Heart right ventricle (tissue), 16 donors: Measurements from ENCODE around the gene GEMIN8. TPM values are rescaled to one million over a fixed set of nuclear protein-coding genes. Genes with fewer than 3 reads are reported as not detected.

ENCODE experiments used
- ATAC-seq, 8 donors: fragments of 200-7000 bp; cut with Tn5 transposase; one replicate each; pipeline ENCODE4 v1.9.1; 2020; ENCODE audit warnings: mild to moderate bottlenecking in 8 of 8, moderate library complexity in 8 of 8, moderate number of reproducible peaks in 1 of 8
- DNase-seq, 2 donors: peaks; one replicate each; pipeline ENCODE4 v3.0.0-alpha.2; 2020
- H3K27ac ChIP-seq, 10 donors: fragments of 200-600 bp; sonication (generic) in 2 of 10; one replicate each; pipeline versions ENCODE4 v1.5.0 to v1.8.0; 2020 to 2022; ENCODE audit warnings: mild to moderate bottlenecking in 3 of 10
- H3K27me3 ChIP-seq, 7 donors: fragments of 200-600 bp; one replicate each; pipeline ENCODE4 v1.8.0; 2021 to 2022; ENCODE audit warnings: mild to moderate bottlenecking in 2 of 7
- H3K36me3 ChIP-seq, 9 donors: fragments of 200-600 bp; sonication (generic) in 1 of 9; one replicate each; pipeline versions ENCODE4 v1.5.0 to v1.8.0; 2020 to 2022; ENCODE audit warnings: mild to moderate bottlenecking in 2 of 9
- H3K4me1 ChIP-seq, 9 donors: fragments of 200-600 bp; sonication (generic) in 1 of 9; one replicate each; pipeline versions ENCODE4 v1.5.0 to v1.8.0; 2020 to 2022; ENCODE audit warnings: mild to moderate bottlenecking in 4 of 9
- H3K4me3 ChIP-seq, 10 donors: fragments of 200-600 bp; sonication (generic) in 2 of 10; one replicate each; pipeline versions ENCODE4 v1.5.0 to v1.8.0; 2020 to 2022; ENCODE audit warnings: mild to moderate bottlenecking in 7 of 10, moderate library complexity in 2 of 10
- H3K9me3 ChIP-seq, 11 donors: fragments of 200-600 bp in 10 of 11; sonication (generic) in 2 of 11; one replicate each; pipeline versions ENCODE4 v1.5.0 to v1.8.0; 2013 to 2022; ENCODE audit warnings: mild to moderate bottlenecking in 2 of 11, control low read depth in 1 of 11, moderate library complexity in 1 of 11
- CTCF ChIP-seq, 9 donors: fragments of 200-600 bp; sonication (generic) in 2 of 9; IDR thresholded peaks; one replicate each; pipeline versions ENCODE4 v1.5.0 to v1.8.0; 2021 to 2022; ENCODE audit warnings: antibody characterized with exemption in 9 of 9, mild to moderate bottlenecking in 5 of 9, moderate library complexity in 1 of 9
- WGBS, 2 donors: extraction: QIAGEN DNeasy Blood & Tissue Kit; methylation state at CpG; one replicate each; pipeline ENCODE4 v1.1.7; 2013; ENCODE audit warnings: inconsistent platforms in 1 of 2; 5-methylcytosine and 5-hydroxymethylcytosine counted together
- intact Hi-C, 10 donors: fragments of 100-400 bp; cut with DNase I; formaldehyde crosslinking; loops; one replicate each; pipeline versions ENCODE4 v1.11.1 to v1.14.2; 2022
- polyA plus RNA-seq, 2 donors: library from polyadenylated mRNA; stranded (reverse); fragments of 200-250 nt; gene quantifications; one replicate each; pipeline ENCODE4 v1.2.3, GENCODE V29; 2013
- total RNA-seq, 10 donors: library from RNA; stranded (reverse); fragmentation: NEBNext Ultra II Directional in 3 of 10; extraction: Animal tissue kit (Norgen Biotek cat#: 25700) in 3 of 10; gene quantifications; one replicate each; pipeline versions ENCODE4 v1.2.1 to v1.2.4, GENCODE V29; 2021 to 2023
- donor health status: Arrhythmogenic right ventricular cardiomyopathy.
- donor health status: ischemic (EF 13 %, LVEDD 7.1; RV severe dilation, severe dysfunction).
- donor health status: healthy with polysubstance abuse.
- donor health status: DM: no; HTN: yes; CAD: no.
- donor health status: DM: no; HTN: no; CAD: no.
- donor health status: ischemic (EF 25% LVEDD 6.9; RV normal size, moderate dysfunction).
- donor health status: ischemic (EF 25% LVEDD 5.7; RV mildly dilated, moderate dysfunction).
- donor health status: healthy.
- donor health status: DM: yes; HTN: yes; CAD: no.
- donor health status: Ischemic cardiomyopathy.
- donor health status: ischemic (EF 35%, LVEDD 5.7; RV mildly dilated, moderate dysfunction).
- donor health status: nonischemic (EF 11% LVEDD 7.7; RV severe dilation, severe dysfunction).
- donor health status: DM: yes; HTN: yes; CAD: no.
- donor health status: PGD.
- donor health status: ischemic (EF 29% LVEDD 5.4; RV normal size, mild dysfunction).
- donor health status: nonischemic (EF 23%, LVEDD 6.1; RV moderate dilation, normal function).

Gene GEMIN8
- total and polyA plus RNA-seq, 12 donors, result 8.2 to 16.7 (median 13.6) TPM

- H3K36me3 ChIP-seq, result peaks cover 0 to 28% (median 0%) of the 10 kb centered on the region in 9 donors
- no peak overlapping the region for H3K27ac ChIP-seq
- DNase-seq (no peak), ATAC-seq (no peak)
- no peaks in the 10 kb centered on the region for H3K27me3 ChIP-seq
- intact Hi-C loops, result no loop called here
- no peak overlapping the region for H3K4me3 ChIP-seq
- no peaks in the 10 kb centered on the region for H3K4me1 ChIP-seq
- H3K9me3 ChIP-seq, result no peaks in the 10 kb centered on the region
- 94 to 96% methylated on average over 2 of the region's 2 CpGs for WGBS, 2 donors
- TF ChIP-seq CTCF (IDR thresholded peaks at IDR 0.05), result no peak
These were observed 25.7 kb downstream of the GEMIN8 start for GRCh38 chrX:14003876-14004425.

- Histone ChIP-seq H3K9me3 (no peaks in the 10 kb centered on the region), H3K36me3 (peaks cover 0 to 19% (median 0%) of the 10 kb centered on the region in 9 donors), H3K4me3 (no peak overlapping the region), H3K27me3 (no peaks in the 10 kb centered on the region), H3K4me1 (no peaks in the 10 kb centered on the region), H3K27ac (no peak overlapping the region)
- no peak for ATAC-seq
- intact Hi-C loops, result no loop called here
- whole genome bisulfite sequencing, 2 donors, result 81 to 90% methylated on average over 4 of the region's 4 CpGs
- DNase-seq, result no peak
- no peak for TF ChIP-seq CTCF (IDR thresholded peaks at IDR 0.05)
These were observed 26.7 kb downstream of the GEMIN8 start for GRCh38 chrX:14003028-14003427.

GRCh38 chrX:13996650-13997049, 33.0 kb downstream of the GEMIN8 start:
- no peak overlapping the region for H3K27ac ChIP-seq
- intact Hi-C loops, result no loop called here
- TF ChIP-seq CTCF (IDR thresholded peaks at IDR 0.05), result no peak
- no peak for ATAC-seq
- no peaks in the 10 kb centered on the region for H3K9me3 ChIP-seq
- no peaks in the 10 kb centered on the region for H3K4me1 ChIP-seq
- peaks cover 0 to 5% (median 0%) of the 10 kb centered on the region in 7 donors for H3K27me3 ChIP-seq
- WGBS, 2 donors, result 95 to 98% methylated on average over 6 of the region's 6 CpGs
- no peak overlapping the region for H3K4me3 ChIP-seq
- no peak for DNase-seq
- H3K36me3 ChIP-seq, result no peaks in the 10 kb centered on the region

- ATAC-seq, result no peak
- Histone ChIP-seq H3K27me3 (peaks cover 0 to 5% (median 0%) of the 10 kb centered on the region in 7 donors), H3K27ac (no peak overlapping the region), H3K36me3 (no peaks in the 10 kb centered on the region), H3K4me1 (no peaks in the 10 kb centered on the region), H3K4me3 (no peak overlapping the region), H3K9me3 (no peaks in the 10 kb centered on the region)
- no peak for TF ChIP-seq CTCF (IDR thresholded peaks at IDR 0.05)
- no peak for DNase-seq
- intact Hi-C loops, result no loop called here
- 91 to 96% methylated on average over 3 of the region's 3 CpGs for WGBS, 2 donors
These were observed 35.1 kb downstream of the GEMIN8 start for GRCh38 chrX:13994536-13995080.
